ENCODE measurements around the gene APC2. TPM values are rescaled to one million over a fixed set of nuclear protein-coding genes. Genes with fewer than 3 reads are reported as not detected.

The APC2 gene
- total RNA-seq, 1 experiment from 2014 or later: 1.4 TPM

- DNase-seq (no peak), ATAC-seq (peak; percentile 9)
- BruUV-seq (replicated peaks): no TSS peak
- TF ChIP-seq EZH2 (IDR thresholded peaks at IDR 0.05; ENCODE audit: low read length, unreplicated experiment) (no peak), EZH2phosphoT487 (IDR thresholded peaks at IDR 0.05; ENCODE audit: borderline replicate concordance, low read length) (no peak), CTCF (conservative IDR thresholded peaks at IDR 0.05; ENCODE audit: low read depth, low read length) (no peak)
- H3F3A ChIP-seq (ENCODE audit: low read length, unreplicated experiment): no peaks in the 10 kb centered on the region
- no peaks in the 10 kb centered on the region for H3K9me2 ChIP-seq (replicated peaks; ENCODE audit: low read length)
- H3K9ac ChIP-seq (ENCODE audit: low read length): peak within 1 kb of the TSS; percentile 100
- no peaks in the 10 kb centered on the region for H3K36me3 ChIP-seq (ENCODE audit: low read depth, low read length)
- peaks cover 34% of the 10 kb centered on the region for H4K20me1 ChIP-seq (ENCODE audit: low read length)
- intact Hi-C loops (cut with micrococcal nuclease): no loop called here
- peaks cover 50% of the 10 kb centered on the region for H3K79me2 ChIP-seq (ENCODE audit: low read length)
- H2AFZ ChIP-seq (ENCODE audit: low read length): peak within 1 kb of the TSS; percentile 75
- CTCF ChIA-PET: no interaction called here
- H3K4me2 ChIP-seq (ENCODE audit: low read length): peak within 1 kb of the TSS; percentile 90
- POLR2A ChIA-PET (ENCODE audit: unreplicated experiment): no interaction called here
- H3K9me3 ChIP-seq (ENCODE audit: low read length): no peaks in the 10 kb centered on the region
- peaks cover 28% of the 10 kb centered on the region for H3K4me1 ChIP-seq (ENCODE audit: insufficient read depth, low read length)
- H3K27me3 ChIP-seq (ENCODE audit: low read length): no peaks in the 10 kb centered on the region
- peak within 1 kb of the TSS; percentile 77 for H3K27ac ChIP-seq (ENCODE audit: low read length)
- peak within 1 kb of the TSS; percentile 80 for H3K4me3 ChIP-seq (ENCODE audit: low read length)
Measured at GRCh38 chr19:1407528-1408299, 42.2 kb upstream of the APC2 start, which contains the start of gene DAZAP1. TSS of gene DAZAP1 (plus strand) at chr19:1407586. CDS start at chr19:1407774, 188 bp downstream.

- peaks cover 34% of the 10 kb centered on the region for H4K20me1 ChIP-seq (ENCODE audit: low read length)
Measured at GRCh38 chr19:1408300-1409203, 41.4 kb upstream of the APC2 start.

More at GRCh38 chr19:1408300-1409203, 41.4 kb upstream of the APC2 start:
- TF ChIP-seq EZH2phosphoT487 (IDR thresholded peaks at IDR 0.05; ENCODE audit: borderline replicate concordance, low read length) (no peak), CTCF (conservative IDR thresholded peaks at IDR 0.05; ENCODE audit: low read depth, low read length) (no peak), EZH2 (IDR thresholded peaks at IDR 0.05; ENCODE audit: low read length, unreplicated experiment) (no peak)
- Histone ChIP-seq H3K79me2 (ENCODE audit: low read length) (peaks cover 58% of the 10 kb centered on the region), H3K27me3 (ENCODE audit: low read length) (no peaks in the 10 kb centered on the region), H3K9ac (ENCODE audit: low read length) (peak overlapping the region; percentile 100), H3F3A (ENCODE audit: low read length, unreplicated experiment) (no peaks in the 10 kb centered on the region), H3K4me2 (ENCODE audit: low read length) (peak overlapping the region; percentile 90), H2AFZ (ENCODE audit: low read length) (no peak overlapping the region), H3K4me1 (ENCODE audit: insufficient read depth, low read length) (peaks cover 28% of the 10 kb centered on the region), H3K9me3 (ENCODE audit: low read length) (no peaks in the 10 kb centered on the region), H3K9me2 (replicated peaks; ENCODE audit: low read length) (no peaks in the 10 kb centered on the region), H3K27ac (ENCODE audit: low read length) (peak overlapping the region; percentile 77), H3K36me3 (ENCODE audit: low read depth, low read length) (no peaks in the 10 kb centered on the region), H3K4me3 (ENCODE audit: low read length) (peak overlapping the region; percentile 80)
- ChIA-PET POLR2A (ENCODE audit: unreplicated experiment) (no interaction called here), CTCF (no interaction called here)
- DNase-seq: peak; percentile 22
- TSS peak; percentile 56 for BruUV-seq (replicated peaks)
- peak; percentile 21 for ATAC-seq
- intact Hi-C loops (cut with micrococcal nuclease): no loop called here

Data from PC-3 (cell line).